HEK293 (cell line): ENCODE results near the gene CRY2.

ENCODE experiments used
- CTCF ChIP-seq: fragments of 450-650 bp; formaldehyde crosslinking; IDR thresholded peaks from 2 replicates; pipeline ENCODE4 v1.5.1; 2016; ENCODE audit warnings: missing biosample characterization, missing genetic modification characterization
- TCF7L2 ChIP-seq: IDR thresholded peaks from 2 replicates; pipeline ENCODE4 v1.6.1; 2011; ENCODE audit warnings: low read depth, mild to moderate bottlenecking, inconsistent platforms, low read length, moderate library complexity, borderline replicate concordance
- WT1 ChIP-seq: fragments of 450-650 bp; formaldehyde crosslinking; IDR thresholded peaks from 2 replicates; pipeline ENCODE4 v1.5.1; 2016; ENCODE audit warnings: missing biosample characterization, missing genetic modification characterization
- YY1 ChIP-seq: fragments of 450-650 bp; formaldehyde crosslinking; IDR thresholded peaks from 2 replicates; pipeline ENCODE4 v1.5.1; 2018; ENCODE audit warnings: missing biosample characterization, missing genetic modification characterization
- ZIC2 ChIP-seq: fragments of 450-650 bp; formaldehyde crosslinking; IDR thresholded peaks from 2 replicates; pipeline ENCODE4 v1.5.1; 2016; ENCODE audit warnings: missing biosample characterization, missing genetic modification characterization
- ZNF121 ChIP-seq: fragments of 450-650 bp; formaldehyde crosslinking; IDR thresholded peaks from 2 replicates; pipeline ENCODE4 v1.5.1; 2016; ENCODE audit warnings: missing biosample characterization, missing genetic modification characterization
- ZNF138 ChIP-seq: fragments of 450-650 bp; formaldehyde crosslinking; IDR thresholded peaks from 2 replicates; pipeline ENCODE4 v1.5.1; 2016; ENCODE audit warnings: missing biosample characterization, missing genetic modification characterization, borderline replicate concordance
- ZNF514 ChIP-seq: fragments of 450-650 bp; formaldehyde crosslinking; IDR thresholded peaks from 2 replicates; pipeline ENCODE4 v1.5.1; 2016; ENCODE audit warnings: missing biosample characterization, missing genetic modification characterization
- ZNF768 ChIP-seq: fragments of 450-650 bp; formaldehyde crosslinking; IDR thresholded peaks from 2 replicates; pipeline ENCODE4 v1.5.1; 2018; ENCODE audit warnings: missing biosample characterization, mild to moderate bottlenecking, missing genetic modification characterization
- ZNF830 ChIP-seq: fragments of 450-650 bp; IDR thresholded peaks from 2 replicates; pipeline ENCODE4 v1.5.0; 2018; ENCODE audit warnings: missing biosample characterization, missing genetic modification characterization, low read depth, mild to moderate bottlenecking, moderate library complexity

- no peak for TF ChIP-seq ZNF514
- TF ChIP-seq CTCF (tag by site-specific recombination): no peak
- TF ChIP-seq TCF7L2: no peak
- TF ChIP-seq ZNF768 (tag by site-specific recombination): no peak
- TF ChIP-seq ZNF121 (tag by site-specific recombination): no peak
- TF ChIP-seq ZNF138 (tag by site-specific recombination): no peak
- TF ChIP-seq ZNF830 (tag by site-specific recombination): no peak
- no peak for TF ChIP-seq WT1 (tag by site-specific recombination)
- no peak for TF ChIP-seq ZIC2 (tag by site-specific recombination)
- no peak for TF ChIP-seq YY1 (tag by site-specific recombination)
These were observed 81.4 kb downstream of the CRY2 start for GRCh38 chr11:45928535-45929215.
